K562 (cell line): Measurements from ENCODE around the gene CLCN6.

Source experiments
- ATF2 ChIP-seq: sonication (generic); formaldehyde crosslinking; IDR thresholded peaks from 2 replicates; pipeline ENCODE4 v1.8.1; 2022; ENCODE audit warnings: missing genetic modification reagents
- CGGBP1 ChIP-seq: fragments of 250-450 bp; sonication (Bioruptor Pico); IDR thresholded peaks from 2 replicates; pipeline ENCODE4 v1.9.0; 2021; ENCODE audit warnings: mild to moderate bottlenecking
- CHD1 ChIP-seq: fragments of 200-600 bp; sonication (generic); IDR thresholded peaks from one replicate; pipeline ENCODE4 v1.6.1; 2012; ENCODE audit warnings: mild to moderate bottlenecking, moderate library complexity, low read length, inconsistent platforms
- GABPA ChIP-seq: fragments of 200-800 bp; sonication (Bioruptor generic); conservative IDR thresholded peaks from 2 replicates; pipeline ENCODE4 v1.6.1; 2016; ENCODE audit warnings: low read depth, missing genetic modification characterization, missing compliant biosample characterization
- HOXB6 ChIP-seq: fragments of 250-450 bp; sonication (Bioruptor Pico); IDR thresholded peaks from 2 replicates; pipeline ENCODE4 v1.5.1; 2022; ENCODE audit warnings: mild to moderate bottlenecking, borderline replicate concordance

GRCh38 chr1:11851180-11851579 lies 45.2 kb downstream of the CLCN6 start:
- TF ChIP-seq ATF2 (CRISPR knock-in tag) (no peak), CHD1 (no peak), CGGBP1 (CRISPR knock-in tag) (no peak), HOXB6 (CRISPR knock-in tag) (no peak), GABPA (tag) (no peak)
